Fibroblast of villous mesenchyme (primary cell): ENCODE results near the gene GJB4. TPM values are rescaled to one million over a fixed set of nuclear protein-coding genes. Genes with fewer than 3 reads are reported as not detected.

Experiments
- DNase-seq: peaks from one replicate; pipeline ENCODE4 v3.0.0-alpha.2; 2010; ENCODE audit warnings: low read depth
- H3K4me3 ChIP-seq: 2 replicates; pipeline ENCODE4 v1.5.1; 2011; ENCODE audit warnings: low read depth, mild to moderate bottlenecking, low read length
- total RNA-seq: library from RNA; depleted of rRNA; stranded (reverse); fragments of >200 nt; gene quantifications from 2 replicates; pipeline ENCODE4 v1.2.3, GENCODE V29; 2012
- TF ChIP-seq, protein P1 (sequence below): IDR thresholded peaks from 2 replicates; pipeline ENCODE4 v1.5.1; 2012; ENCODE audit warnings: low read depth, mild to moderate bottlenecking, low read length; ENCODE audit not compliant: insufficient read depth

Gene GJB4
- total RNA-seq, 1 donor = not detected

- H3K4me3 ChIP-seq = no peak overlapping the region
- no peak for DNase-seq
- TF ChIP-seq, protein P1, sequence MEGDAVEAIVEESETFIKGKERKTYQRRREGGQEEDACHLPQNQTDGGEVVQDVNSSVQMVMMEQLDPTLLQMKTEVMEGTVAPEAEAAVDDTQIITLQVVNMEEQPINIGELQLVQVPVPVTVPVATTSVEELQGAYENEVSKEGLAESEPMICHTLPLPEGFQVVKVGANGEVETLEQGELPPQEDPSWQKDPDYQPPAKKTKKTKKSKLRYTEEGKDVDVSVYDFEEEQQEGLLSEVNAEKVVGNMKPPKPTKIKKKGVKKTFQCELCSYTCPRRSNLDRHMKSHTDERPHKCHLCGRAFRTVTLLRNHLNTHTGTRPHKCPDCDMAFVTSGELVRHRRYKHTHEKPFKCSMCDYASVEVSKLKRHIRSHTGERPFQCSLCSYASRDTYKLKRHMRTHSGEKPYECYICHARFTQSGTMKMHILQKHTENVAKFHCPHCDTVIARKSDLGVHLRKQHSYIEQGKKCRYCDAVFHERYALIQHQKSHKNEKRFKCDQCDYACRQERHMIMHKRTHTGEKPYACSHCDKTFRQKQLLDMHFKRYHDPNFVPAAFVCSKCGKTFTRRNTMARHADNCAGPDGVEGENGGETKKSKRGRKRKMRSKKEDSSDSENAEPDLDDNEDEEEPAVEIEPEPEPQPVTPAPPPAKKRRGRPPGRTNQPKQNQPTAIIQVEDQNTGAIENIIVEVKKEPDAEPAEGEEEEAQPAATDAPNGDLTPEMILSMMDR = no peak
Observed at GRCh38 chr1:34746101-34746500, 13.4 kb upstream of the GJB4 start.

GRCh38 chr1:34746785-34747637 lies 12.5 kb upstream of the GJB4 start:
- no peak for DNase-seq
- TF ChIP-seq, protein P1 = no peak
- H3K4me3 ChIP-seq = no peak overlapping the region

DNA sequence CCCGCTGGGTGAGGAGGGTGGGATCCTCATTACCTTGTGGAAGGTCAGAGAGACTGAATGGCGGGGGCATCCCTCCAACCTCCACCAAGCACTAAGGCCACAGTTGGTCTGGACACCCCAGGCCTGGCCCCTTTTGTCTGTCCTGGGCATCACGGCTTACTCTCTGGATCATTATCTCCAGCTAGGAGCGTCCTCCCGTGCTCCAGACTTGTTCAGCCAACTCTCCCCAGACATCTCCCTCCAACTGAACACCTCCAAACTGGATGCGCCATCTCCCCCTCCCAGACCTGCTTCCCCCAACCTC lies 11.9 kb upstream of the GJB4 start:
- no peak for DNase-seq
- TF ChIP-seq, protein P1 = no peak
- H3K4me3 ChIP-seq = no peak overlapping the region

GRCh38 chr1:34749992-34750391 lies 9.5 kb upstream of the GJB4 start:
- TF ChIP-seq, protein P1 = no peak
- DNase-seq = no peak
- no peak overlapping the region for H3K4me3 ChIP-seq

DNA sequence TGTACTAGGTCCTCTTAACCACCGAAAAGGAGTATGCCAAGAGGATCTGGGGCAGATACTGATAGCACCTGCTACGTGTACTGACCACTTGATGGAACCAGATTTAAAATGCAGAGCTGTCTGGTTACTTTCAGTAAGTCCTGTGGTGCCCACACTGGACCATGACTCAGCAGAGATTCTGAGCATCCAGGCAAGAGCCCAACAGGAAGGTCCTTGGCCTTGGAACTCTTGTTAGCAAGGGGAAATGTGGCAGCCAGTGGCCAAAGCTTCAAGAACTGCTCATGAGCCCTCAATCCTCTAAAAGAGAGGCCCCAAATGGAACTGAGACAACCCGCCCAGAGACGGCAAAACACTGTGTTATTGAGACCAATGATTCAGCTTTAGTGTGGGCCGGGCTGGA lies 8.9 kb upstream of the GJB4 start:
- DNase-seq = no peak
- no peak overlapping the region for H3K4me3 ChIP-seq
- TF ChIP-seq, protein P1 = no peak

DNA sequence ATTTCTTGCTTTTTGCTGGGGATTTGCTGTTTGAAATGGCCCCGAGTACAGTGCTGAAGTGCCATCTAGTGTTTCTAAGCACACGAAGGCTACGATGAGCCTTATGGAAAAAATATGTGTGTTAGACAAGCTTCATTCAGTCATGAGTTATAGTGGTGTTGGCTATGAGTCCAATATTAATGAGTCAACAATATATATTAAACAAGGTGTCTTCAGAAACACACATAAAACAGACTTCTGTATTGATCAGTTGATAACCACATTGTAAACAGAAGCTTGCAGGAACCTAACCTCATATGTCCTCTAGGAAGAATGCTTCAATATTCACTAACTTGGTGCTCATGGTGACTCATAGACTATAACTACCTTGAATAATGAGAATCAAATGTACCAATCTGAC lies 6.4 kb upstream of the GJB4 start:
- TF ChIP-seq, protein P1 = no peak
- DNase-seq = no peak
- no peak overlapping the region for H3K4me3 ChIP-seq
